ENCODE data around the gene ARFRP1. TPM values are rescaled to one million over a fixed set of nuclear protein-coding genes. Genes with fewer than 3 reads are reported as not detected.

The ARFRP1 gene
- total and polyA plus RNA-seq, 2 of the 4 experiments (the other 2 are of a cell fraction) = 25.3 to 36.6 TPM

- Histone ChIP-seq H2BK20ac (ENCODE audit: low read depth, low read length) (no peak overlapping the region), H2AK5ac (ENCODE audit: low read depth, low read length) (peak overlapping the region; percentile 39), H2BK15ac (ENCODE audit: low read depth, low read length) (no peak overlapping the region), H3K18ac (ENCODE audit: low read depth, low read length) (no peak overlapping the region), H3K4me2 (ENCODE audit: low read depth, low read length) (peak overlapping the region; percentile 82), H3K79me1 (ENCODE audit: low read depth in 1 of 2, low read length in 2 of 2) (peaks cover 0 to 13% of the 10 kb centered on the region in 2 experiments; a peak in 2 of 4 replicates), H3K23ac (ENCODE audit: low read depth, low read length) (no peak overlapping the region), H3K4me3 (ENCODE audit: insufficient read depth, low read depth, low read length) (peak overlapping the region; percentile 44), H3K9me3 (ENCODE audit: control insufficient read depth, insufficient read depth, low read length) (no peaks in the 10 kb centered on the region), H3K27me3 (ENCODE audit: control insufficient read depth, insufficient read depth, low read length) (no peaks in the 10 kb centered on the region), H3K14ac (replicated peaks; ENCODE audit: low read depth, low read length) (no peak overlapping the region), H3K9me1 (ENCODE audit: insufficient read depth, low read length) (peaks cover 7% of the 10 kb centered on the region; the same call in 1 of the 2 replicates), H2AK9ac (replicated peaks; ENCODE audit: low read depth, low read length, poor library complexity) (no peak overlapping the region), H3K27ac (ENCODE audit: insufficient read depth, low read length) (no peak overlapping the region; the same call in 1 of the 2 replicates), H4K91ac (ENCODE audit: insufficient read depth, low read depth, low read length) (no peak overlapping the region), H4K8ac (ENCODE audit: low read depth in 2 of 2, low read length in 2 of 2) (no peak overlapping the region), H3K4ac (ENCODE audit: low read depth, low read length) (no peak overlapping the region), H4K5ac (ENCODE audit: low read depth, low read length) (no peak overlapping the region), H3K56ac (ENCODE audit: extremely low read depth, insufficient read depth, low read length) (no peak overlapping the region), H2BK120ac (ENCODE audit: low read depth, low read length) (no peak overlapping the region), H3K36me3 (ENCODE audit: control insufficient read depth, insufficient read depth, low read length) (no peaks in the 10 kb centered on the region), H4K20me1 (ENCODE audit: insufficient read depth, low read length) (peaks cover 11% of the 10 kb centered on the region), H3K4me1 (ENCODE audit: control insufficient read depth, insufficient read depth, low read length) (peaks cover 7% of the 10 kb centered on the region), H2BK5ac (ENCODE audit: low read depth, low read length, poor library complexity, severe bottlenecking) (no peak overlapping the region), H3K9ac (ENCODE audit: low read depth, low read length) (no peak overlapping the region; the same call in 1 of the 2 replicates), H2AFZ (replicated peaks; ENCODE audit: low read length, poor library complexity) (peak overlapping the region; percentile 86)
- POLR2A ChIA-PET (ENCODE audit: unreplicated experiment) = no interaction called here
- intact Hi-C loops (cut with micrococcal nuclease) = loop anchor here (10.0 kb wide), 1 partner anchor 118 kb away; the partner anchor contains the start of gene PTK6
- peak; percentile 21 for ATAC-seq (ENCODE audit: low read depth)
- no TSS peak for BruUV-seq (replicated peaks)
- no peak for DNase-seq
- 5% methylated on average over 21 of the region's 91 CpGs; no CpG with 5 or more reads in 1 of the 2 experiments for WGBS, 2 experiments (ENCODE audit: extremely low coverage in 2 of 2, insufficient read length in 1 of 2)
- in situ Hi-C loops (cut with MboI; ENCODE audit: low sequenced_read_pairs) = no loop called here
- dilution Hi-C loops (cut with HindIII; ENCODE audit: low sequenced_read_pairs, unreplicated experiment) = no loop called here
- CTCF ChIA-PET = no interaction called here
- TF ChIP-seq MAFK (IDR thresholded peaks at IDR 0.05; ENCODE audit: low read depth, low read length) = no peak
- TF ChIP-seq CTCF (conservative IDR thresholded peaks at IDR 0.05; ENCODE audit: low read depth, low read length) = no peak
- TF ChIP-seq RAD21 (IDR thresholded peaks at IDR 0.05; ENCODE audit: low read length) = no peak
- no peak for TF ChIP-seq RCOR1 (IDR thresholded peaks at IDR 0.05; ENCODE audit: insufficient replicate concordance, low read length)
- TF ChIP-seq MXI1 (IDR thresholded peaks at IDR 0.05; ENCODE audit: borderline replicate concordance, low read depth, low read length) = no peak
- no peak for TF ChIP-seq BHLHE40 (IDR thresholded peaks at IDR 0.05; ENCODE audit: low read depth, low read length)
- no peak for TF ChIP-seq ELK1 (IDR thresholded peaks at IDR 0.05; ENCODE audit: borderline replicate concordance, low read depth, low read length)
- TF ChIP-seq RFX5 (IDR thresholded peaks at IDR 0.05; ENCODE audit: low read depth, low read length) = no peak
- no peak for TF ChIP-seq POLR2A (IDR thresholded peaks at IDR 0.05; ENCODE audit: low read depth, low read length)
Observed at GRCh38 chr20:63652192-63652980, 55.4 kb downstream of the ARFRP1 start.
